OCI-LY7 (cell line): ENCODE results near the gene SORCS1. TPM values are rescaled to one million over a fixed set of nuclear protein-coding genes. Genes with fewer than 3 reads are reported as not detected.
A peak's percentile ranks its signal among the peaks of the same experiment; 100 is the strongest.

Source experiments
- BruUV-seq: library from RNA; stranded (reverse); fragments of 400-500 nt; replicated peaks from 2 replicates; lab custom pipeline; 2021; lab: Mats Ljungman, UMichigan
- CTCF ChIA-PET: fragments of 300-600 bp; sonication (Branson Sonifier 250); formaldehyde crosslinking; loops from one replicate; lab custom pipeline; 2022; ENCODE audit warnings: antibody characterized with exemption; ENCODE audit not compliant: unreplicated experiment; lab: Charles Lee
- POLR2A ChIA-PET: fragments of 300-600 bp; sonication (Branson Sonifier 250); formaldehyde crosslinking; loops from one replicate; lab custom pipeline; 2022; ENCODE audit warnings: antibody characterized with exemption; lab: Charles Lee
- DNase-seq: peaks from one replicate; pipeline ENCODE4 v3.0.0-alpha.2; 2015; ENCODE audit warnings: low spot score
- H2AFZ ChIP-seq: fragments of 200-600 bp; sonication (generic), shearing (Covaris generic); 2 replicates; pipeline ENCODE4 v1.6.1; 2014; ENCODE audit warnings: mild to moderate bottlenecking, antibody characterized with exemption, low read length, moderate library complexity
- H3K27ac ChIP-seq: fragments of 200-600 bp; sonication (generic); 2 replicates; pipeline ENCODE4 v1.5.1; 2014; ENCODE audit warnings: mixed run types, low read depth, mild to moderate bottlenecking, moderate library complexity, low read length, inconsistent platforms; ENCODE audit not compliant: poor library complexity, severe bottlenecking
- H3K36me3 ChIP-seq: fragments of 200-600 bp; sonication (generic); 2 replicates; pipeline ENCODE4 v1.6.1; 2014; ENCODE audit warnings: mild to moderate bottlenecking, antibody characterized with exemption, low read length, moderate library complexity, mixed read lengths; ENCODE audit not compliant: insufficient read depth
- H3K4me1 ChIP-seq: fragments of 200-600 bp; sonication (generic); 2 replicates; pipeline ENCODE4 v1.5.1; 2014; ENCODE audit warnings: mild to moderate bottlenecking, low read length; ENCODE audit not compliant: insufficient read depth, poor library complexity, severe bottlenecking
- H3K4me2 ChIP-seq: fragments of 200-600 bp; sonication (generic); 2 replicates; pipeline ENCODE4 v1.6.1; 2014; ENCODE audit warnings: mild to moderate bottlenecking, low read length
- H3K4me3 ChIP-seq: fragments of 200-600 bp; sonication (generic); 2 replicates; pipeline ENCODE4 v1.5.1; 2014; ENCODE audit warnings: mild to moderate bottlenecking, low read depth, low read length; ENCODE audit not compliant: poor library complexity, severe bottlenecking
- H3K79me2 ChIP-seq: fragments of 200-600 bp; sonication (generic); 2 replicates; pipeline ENCODE4 v1.6.1; 2016; ENCODE audit warnings: low read depth, mild to moderate bottlenecking, low read length, moderate library complexity, mixed read lengths; ENCODE audit not compliant: insufficient read depth
- H3K9me2 ChIP-seq: fragments of 200-600 bp; sonication (generic); 2 replicates; pipeline ENCODE4 v1.6.1; 2016; ENCODE audit warnings: mild to moderate bottlenecking, low read length, mixed read lengths; ENCODE audit not compliant: insufficient read depth
- H3K9me3 ChIP-seq: fragments of 200-600 bp; sonication (generic); 2 replicates; pipeline ENCODE4 v1.6.1; 2014; ENCODE audit warnings: mild to moderate bottlenecking, mixed run types, low read length, mixed read lengths
- H4K20me1 ChIP-seq: fragments of 200-600 bp; sonication (generic); 2 replicates; pipeline ENCODE4 v1.6.1; 2014; ENCODE audit warnings: mild to moderate bottlenecking, antibody characterized with exemption, low read length, moderate library complexity, mixed read lengths; ENCODE audit not compliant: insufficient read depth
- CTCF ChIP-seq: fragments of 200-600 bp; sonication (generic); conservative IDR thresholded peaks from 2 replicates; pipeline ENCODE4 v1.5.1; 2014; ENCODE audit warnings: mild to moderate bottlenecking, antibody characterized with exemption, low read length, moderate library complexity, mixed read lengths
- EZH2phosphoT487 ChIP-seq: fragments of 200-600 bp; sonication (generic); IDR thresholded peaks from 2 replicates; pipeline ENCODE4 v1.6.1; 2018; ENCODE audit warnings: low read depth, borderline replicate concordance, mild to moderate bottlenecking, mixed run types, antibody characterized with exemption, low read length, moderate library complexity, mixed read lengths
- intact Hi-C: fragments of 100-400 bp; cut with micrococcal nuclease; formaldehyde crosslinking; loops from one replicate; pipeline ENCODE4 v1.10.0; 2022; ENCODE audit not compliant: unreplicated experiment
- total RNA-seq, 2 experiments: library from RNA; depleted of rRNA in 1 of 2; stranded (reverse); fragments of >200 nt in 1 of 2; shearing (Covaris generic) in 1 of 2; gene quantifications; 2 replicates each; pipeline ENCODE4 v1.2.3, GENCODE V29; 2014 to 2022

SORCS1 gene
- total RNA-seq, 2 experiments from 2014 or later = not detected

- no TSS peak for BruUV-seq
Measured at GRCh38 chr10:106614293-106614692, 550.2 kb downstream of the SORCS1 start.

GRCh38 chr10:106612381-106612780 is 552.1 kb downstream of the SORCS1 start:
- TF ChIP-seq CTCF (no peak), EZH2phosphoT487 (no peak)

More at GRCh38 chr10:106614293-106614692, 550.2 kb downstream of the SORCS1 start:
- Histone ChIP-seq H3K27ac (no peak overlapping the region), H3K9me3 (no peaks in the 10 kb centered on the region), H3K4me2 (no peak overlapping the region), H3K4me1 (no peaks in the 10 kb centered on the region), H3K36me3 (no peaks in the 10 kb centered on the region), H3K9me2 (no peaks in the 10 kb centered on the region), H4K20me1 (no peaks in the 10 kb centered on the region), H3K4me3 (no peak overlapping the region), H3K79me2 (no peaks in the 10 kb centered on the region), H2AFZ (no peak overlapping the region)
- DNase-seq = no peak
- ChIA-PET CTCF (no interaction called here), POLR2A (no interaction called here)
- TF ChIP-seq CTCF (no peak), EZH2phosphoT487 (no peak)
- intact Hi-C loops = no loop called here

GRCh38 chr10:106609470-106610266 is 554.8 kb downstream of the SORCS1 start:
- intact Hi-C loops = no loop called here
- H3K79me2 ChIP-seq = no peaks in the 10 kb centered on the region
- H3K4me1 ChIP-seq = no peaks in the 10 kb centered on the region
- ChIA-PET CTCF (no interaction called here), POLR2A (interaction anchor here (0.8 kb wide), 1 partner anchor 18 kb away, joined by 3 read pairs; no protein-coding TSS in a partner anchor)
- H4K20me1 ChIP-seq = no peaks in the 10 kb centered on the region
- H3K9me2 ChIP-seq = no peaks in the 10 kb centered on the region
- no peak overlapping the region for H3K4me2 ChIP-seq
- no peaks in the 10 kb centered on the region for H3K9me3 ChIP-seq
- no TSS peak for BruUV-seq
- H3K27ac ChIP-seq = no peak overlapping the region
- no peak overlapping the region for H2AFZ ChIP-seq
- no peaks in the 10 kb centered on the region for H3K36me3 ChIP-seq
- DNase-seq = no peak
- H3K4me3 ChIP-seq = no peak overlapping the region
- TF ChIP-seq EZH2phosphoT487 (no peak), CTCF (peak; percentile 42)

More at GRCh38 chr10:106612381-106612780, 552.1 kb downstream of the SORCS1 start:
- Histone ChIP-seq H3K4me2 (no peak overlapping the region), H4K20me1 (no peaks in the 10 kb centered on the region), H3K9me2 (no peaks in the 10 kb centered on the region), H2AFZ (no peak overlapping the region), H3K27ac (no peak overlapping the region), H3K9me3 (no peaks in the 10 kb centered on the region), H3K4me3 (no peak overlapping the region), H3K4me1 (no peaks in the 10 kb centered on the region), H3K79me2 (no peaks in the 10 kb centered on the region), H3K36me3 (no peaks in the 10 kb centered on the region)
- no TSS peak for BruUV-seq
- CTCF ChIA-PET = no interaction called here
- POLR2A ChIA-PET = no interaction called here
- intact Hi-C loops = no loop called here
- DNase-seq = no peak
